ENCODE results near the gene CEP85L.
"Not testable (repeated sequence)": the region's sequence is repeated elsewhere in the genome, so short reads cannot be mapped to it uniquely, and the experiment has no call there.

CEP85L gene

GRCh38 chr6:118436482-118436881, 214.9 kb downstream of the CEP85L start:
- H3K4me3 ChIP-seq (ENCODE audit: low read depth, low read length), result no peak overlapping the region

- H3K4me3 ChIP-seq (ENCODE audit: low read depth, low read length), result not testable (repeated sequence)
Observed at GRCh38 chr6:118434147-118434546, 217.2 kb downstream of the CEP85L start.

DNA sequence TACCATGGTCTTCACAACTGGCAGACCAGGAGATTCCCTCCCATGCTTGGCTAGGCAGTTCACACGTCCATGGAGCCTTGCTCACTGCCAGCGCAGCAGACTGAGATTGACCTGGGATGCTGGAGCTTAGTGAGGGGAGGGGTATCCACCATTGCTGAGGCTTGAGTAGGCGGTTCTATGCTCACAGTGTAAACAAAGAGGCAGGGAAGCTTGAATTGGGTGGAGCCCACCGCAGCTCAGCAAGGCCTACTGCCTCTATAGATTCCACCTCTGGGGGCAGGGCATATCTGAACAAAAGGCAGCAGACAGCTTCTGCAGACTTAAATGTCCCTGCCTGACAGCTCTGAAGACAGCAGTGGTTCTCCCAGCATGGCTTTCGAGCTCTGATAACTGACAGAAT, 230.1 kb downstream of the CEP85L start:
- H3K4me3 ChIP-seq (ENCODE audit: low read depth, low read length), result not testable (repeated sequence)

DNA sequence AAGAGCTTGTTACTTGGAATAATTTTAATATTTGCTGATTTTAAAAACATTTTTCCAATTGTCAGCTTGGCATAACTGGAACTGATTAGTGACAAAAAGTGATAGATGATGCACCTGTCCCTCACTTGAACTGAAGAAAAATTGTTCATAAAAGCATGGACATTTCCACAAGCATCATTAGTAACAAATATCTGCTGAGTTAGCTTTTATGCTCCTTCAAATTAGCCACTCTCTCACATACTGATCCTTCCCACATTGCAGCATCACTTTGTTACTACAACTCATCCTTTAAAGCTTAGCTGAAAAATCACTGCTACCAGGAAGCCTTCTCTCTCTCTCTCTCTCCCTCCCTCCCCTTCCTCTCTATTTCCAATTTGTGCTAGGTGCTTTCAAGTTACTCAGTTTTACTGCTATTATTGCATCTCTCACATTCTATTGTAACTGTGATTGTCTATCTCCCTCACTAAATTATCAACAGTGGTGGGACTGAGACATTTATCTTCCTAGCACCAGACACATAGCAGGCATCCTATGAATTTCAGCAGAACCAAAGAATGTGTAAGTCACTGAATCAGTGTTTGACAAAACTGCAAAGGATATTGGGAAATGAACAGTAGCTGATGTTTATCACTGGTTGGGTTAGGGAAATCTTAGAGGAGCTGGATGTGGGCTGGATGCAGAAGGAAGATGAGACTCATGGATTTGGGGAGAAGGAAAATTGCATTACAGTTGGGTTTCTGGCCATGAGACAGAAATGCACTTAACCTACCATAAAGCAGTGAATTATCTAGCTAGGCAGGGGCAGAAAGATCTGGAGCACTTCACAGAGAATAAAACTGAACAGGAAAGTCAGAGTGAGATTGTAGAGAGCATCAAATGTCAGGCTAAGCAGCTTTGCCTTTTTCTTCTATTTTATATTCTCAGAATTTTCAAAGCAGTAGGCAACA, 231.7 kb downstream of the CEP85L start:
- H3K4me3 ChIP-seq (ENCODE audit: low read depth, low read length), result no peak overlapping the region
